GM19240 (cell line): ENCODE data around the gene SMIM34.
"Not testable (repeated sequence)": the region's sequence is repeated elsewhere in the genome, so short reads cannot be mapped to it uniquely, and the experiment has no call there.

Source experiments
- DNase-seq: peaks from one replicate; pipeline ENCODE4 v3.0.0; 2011; ENCODE audit warnings: low spot score; ENCODE audit not compliant: insufficient read length

The SMIM34 gene

GRCh38 chr21:34374462-34374861 lies 49.3 kb downstream of the SMIM34 start:
- DNase-seq: not testable (repeated sequence)

- no peak for DNase-seq
Measured at GRCh38 chr21:34372321-34372720, 51.4 kb downstream of the SMIM34 start.

- DNase-seq: no peak
Measured at GRCh38 chr21:34369741-34370140, 54.0 kb downstream of the SMIM34 start.
